GM12873 (cell line): Measurements from ENCODE around the gene MAST4.

Source experiments
- CTCF ChIP-seq: IDR thresholded peaks from 2 replicates; pipeline ENCODE4 v1.5.1; 2012; ENCODE audit warnings: low read depth, mild to moderate bottlenecking, moderate library complexity, low read length, control low read depth; ENCODE audit not compliant: insufficient read depth; ENCODE audit errors: missing control alignments

Gene MAST4

GRCh38 chr5:66824476-66824875, 228.3 kb downstream of the MAST4 start:
- no peak for TF ChIP-seq CTCF

- TF ChIP-seq CTCF = no peak
Measured at GRCh38 chr5:66826263-66826662, 230.1 kb downstream of the MAST4 start.

- no peak for TF ChIP-seq CTCF
Measured at GRCh38 chr5:66826696-66827095, 230.5 kb downstream of the MAST4 start.

GRCh38 chr5:66828046-66828547, 231.9 kb downstream of the MAST4 start:
- no peak for TF ChIP-seq CTCF

GRCh38 chr5:66828548-66829357, 232.6 kb downstream of the MAST4 start:
- TF ChIP-seq CTCF = no peak

- no peak for TF ChIP-seq CTCF
Measured at GRCh38 chr5:66829358-66829674, 233.1 kb downstream of the MAST4 start.

GRCh38 chr5:66829826-66830225, 233.6 kb downstream of the MAST4 start:
- TF ChIP-seq CTCF = no peak
